H9 (cell line): ENCODE results near the gene RPP14. TPM values are rescaled to one million over a fixed set of nuclear protein-coding genes. Genes with fewer than 3 reads are reported as not detected.
"Not testable (repeated sequence)": the region's sequence is repeated elsewhere in the genome, so short reads cannot be mapped to it uniquely, and the experiment has no call there.

Experiments
- DNase-seq: peaks from one replicate; pipeline ENCODE4 v3.0.0-alpha.2; 2017
- H2AFZ ChIP-seq: one replicate; pipeline ENCODE4 v1.6.1; 2013; ENCODE audit warnings: mild to moderate bottlenecking, low read length, control low read depth, moderate library complexity
- H2AK5ac ChIP-seq: 2 replicates; pipeline ENCODE4 v1.6.1; 2013; ENCODE audit warnings: low read length, control low read depth, mixed read lengths; ENCODE audit not compliant: insufficient read length
- H2BK120ac ChIP-seq: one replicate; pipeline ENCODE4 v1.6.1; 2013; ENCODE audit warnings: low read depth, mild to moderate bottlenecking, low read length, control low read depth, inconsistent platforms; ENCODE audit not compliant: poor library complexity, severe bottlenecking
- H2BK12ac ChIP-seq: 2 replicates; pipeline ENCODE4 v1.6.1; 2013; ENCODE audit warnings: low read length, control low read depth, mixed read lengths, low read depth; ENCODE audit not compliant: insufficient read length
- H2BK15ac ChIP-seq: 2 replicates; pipeline ENCODE4 v1.6.1; 2013; ENCODE audit warnings: low read depth, low read length, control low read depth
- H2BK20ac ChIP-seq: one replicate; pipeline ENCODE4 v1.6.1; 2013; ENCODE audit warnings: low read depth, mild to moderate bottlenecking, low read length, control low read depth, inconsistent platforms; ENCODE audit not compliant: poor library complexity, severe bottlenecking
- H2BK5ac ChIP-seq: 2 replicates; pipeline ENCODE4 v1.6.1; 2013; ENCODE audit warnings: low read length, control low read depth, mixed read lengths; ENCODE audit not compliant: insufficient read length
- H3K14ac ChIP-seq: 2 replicates; pipeline ENCODE4 v1.6.1; 2013; ENCODE audit warnings: low read length, control low read depth; ENCODE audit not compliant: insufficient read depth
- H3K18ac ChIP-seq: 2 replicates; pipeline ENCODE4 v1.6.1; 2013; ENCODE audit warnings: low read depth, mild to moderate bottlenecking, mixed read lengths, low read length, control low read depth; ENCODE audit not compliant: insufficient read length
- H3K23ac ChIP-seq: 2 replicates; pipeline ENCODE4 v1.6.1; 2013; ENCODE audit warnings: low read length, control low read depth, mixed read lengths, low read depth; ENCODE audit not compliant: insufficient read length
- H3K23me2 ChIP-seq: 2 replicates; pipeline ENCODE4 v1.6.1; 2013; ENCODE audit warnings: low read depth, mild to moderate bottlenecking, mixed read lengths, low read length, control low read depth; ENCODE audit not compliant: insufficient read length, poor library complexity, severe bottlenecking
- H3K27ac ChIP-seq: 2 replicates; pipeline ENCODE4 v1.5.1; 2013; ENCODE audit warnings: low read length, control low read depth, mixed read lengths, low read depth; ENCODE audit not compliant: insufficient read length
- H3K27me3 ChIP-seq: 2 replicates; pipeline ENCODE4 v1.6.1; 2013; ENCODE audit warnings: low read length, control low read depth, inconsistent platforms; ENCODE audit not compliant: insufficient read depth
- H3K4ac ChIP-seq: 2 replicates; pipeline ENCODE4 v1.6.1; 2013; ENCODE audit warnings: low read depth, mild to moderate bottlenecking, control low read depth, inconsistent platforms, low read length, moderate library complexity
- H3K4me1 ChIP-seq: 2 replicates; pipeline ENCODE4 v1.6.1; 2013; ENCODE audit warnings: low read length, control low read depth, inconsistent platforms; ENCODE audit not compliant: insufficient read depth
- H3K4me2 ChIP-seq: 2 replicates; pipeline ENCODE4 v1.6.1; 2013; ENCODE audit warnings: low read length, control low read depth, mixed read lengths; ENCODE audit not compliant: insufficient read length, insufficient read depth
- H3K56ac ChIP-seq: 2 replicates; pipeline ENCODE4 v1.6.1; 2013; ENCODE audit warnings: low read depth, mild to moderate bottlenecking, mixed read lengths, low read length, control low read depth; ENCODE audit not compliant: insufficient read length
- H3K79me1 ChIP-seq: 2 replicates; pipeline ENCODE4 v1.6.1; 2013; ENCODE audit warnings: low read depth, mild to moderate bottlenecking, moderate library complexity, low read length, control low read depth, inconsistent platforms; ENCODE audit not compliant: insufficient read depth, poor library complexity, severe bottlenecking
- H3K79me2 ChIP-seq: 2 replicates; pipeline ENCODE4 v1.6.1; 2013; ENCODE audit warnings: low read length, control low read depth, inconsistent platforms; ENCODE audit not compliant: insufficient read depth
- H3K9ac ChIP-seq: 2 replicates; pipeline ENCODE4 v1.6.1; 2013; ENCODE audit warnings: low read length, control low read depth, mixed read lengths; ENCODE audit not compliant: insufficient read length; ENCODE audit errors: extremely low read depth
- H3K9me3 ChIP-seq: one replicate; pipeline ENCODE4 v1.6.1; 2013; ENCODE audit warnings: low read depth, low read length, inconsistent platforms; ENCODE audit not compliant: control insufficient read depth
- H3T11ph ChIP-seq: one replicate; pipeline ENCODE4 v1.6.1; 2013; ENCODE audit warnings: mild to moderate bottlenecking, low read length, control low read depth, inconsistent platforms
- H4K20me1 ChIP-seq: one replicate; pipeline ENCODE4 v1.6.1; 2013; ENCODE audit not compliant: control insufficient read depth, insufficient read length, insufficient read depth
- H4K5ac ChIP-seq: 2 replicates; pipeline ENCODE4 v1.6.1; 2013; ENCODE audit warnings: low read depth, mild to moderate bottlenecking, mixed read lengths, low read length, control low read depth; ENCODE audit not compliant: insufficient read length
- H4K8ac ChIP-seq: replicated peaks from 2 replicates; pipeline ENCODE4 v1.6.1; 2013; ENCODE audit warnings: low read length, control low read depth, mixed read lengths, low read depth; ENCODE audit not compliant: insufficient read length
- H4K91ac ChIP-seq: 2 replicates; pipeline ENCODE4 v1.6.1; 2013; ENCODE audit warnings: low read depth, mild to moderate bottlenecking, moderate library complexity, mixed read lengths, low read length, control low read depth; ENCODE audit not compliant: insufficient read length
- H3K27ac Mint-ChIP-seq, 3 experiments: 2 replicates in 2 of 3; 3 replicates in 1 of 3; pipeline ENCODE4 v1.8.0; 2020 to 2021; ENCODE audit warnings: mixed read lengths in 3 of 3, mild to moderate bottlenecking in 1 of 3, moderate library complexity in 1 of 3
- H3K27me3 Mint-ChIP-seq: 2 replicates; pipeline ENCODE4 v1.8.0; 2021; ENCODE audit warnings: low read depth, mild to moderate bottlenecking, moderate library complexity, mixed read lengths
- H3K36me3 Mint-ChIP-seq, 3 experiments: 2 replicates in 2 of 3; 3 replicates in 1 of 3; pipeline ENCODE4 v1.8.0; 2020 to 2021; ENCODE audit warnings: low read depth in 3 of 3, mixed read lengths in 3 of 3; ENCODE audit not compliant: insufficient read depth in 1 of 3
- H3K4me1 Mint-ChIP-seq, 2 experiments: 2 replicates each; pipeline ENCODE4 v1.8.0; 2020; ENCODE audit warnings: mixed read lengths in 2 of 2
- H3K4me3 Mint-ChIP-seq, 2 experiments: 2 replicates in 1 of 2; 3 replicates in 1 of 2; pipeline ENCODE4 v1.8.0; 2020 to 2021; ENCODE audit warnings: mild to moderate bottlenecking in 2 of 2, mixed read lengths in 2 of 2, moderate library complexity in 1 of 2
- H3K9me3 Mint-ChIP-seq, 2 experiments: 2 replicates in 1 of 2; 3 replicates in 1 of 2; pipeline ENCODE4 v1.8.0; 2020; ENCODE audit warnings: mild to moderate bottlenecking in 2 of 2, mixed read lengths in 2 of 2, moderate library complexity in 1 of 2
- CTCF ChIP-seq: fragments of 200-600 bp; sonication (generic); conservative IDR thresholded peaks from 3 replicates; pipeline ENCODE4 v1.8.0; 2021; ENCODE audit warnings: antibody characterized with exemption, mild to moderate bottlenecking
- WGBS: extraction: QIAGEN DNeasy Blood & Tissue Kit; methylation state at CpG from one replicate; pipeline ENCODE4 v1.1.7; 2013; ENCODE audit warnings: missing lambda C conversion rate, low lambda C conversion rate, mixed read lengths; ENCODE audit not compliant: insufficient read length; ENCODE audit errors: extremely low coverage; 5-methylcytosine and 5-hydroxymethylcytosine counted together
- total RNA-seq: library from RNA; stranded (reverse); gene quantifications from 2 replicates; pipeline ENCODE4 v1.2.1, GENCODE V29; 2021

Gene RPP14
- total RNA-seq, 1 experiment from 2014 or later = 23.9 TPM

GRCh38 chr3:58337190-58337589 is 31.1 kb downstream of the RPP14 start:
- no peak overlapping the region for H2BK12ac ChIP-seq
- no peak for DNase-seq
- Mint-ChIP-seq H3K4me3 (no peak overlapping the region), H3K9me3 (no peaks in the 10 kb centered on the region), H3K36me3 (no peaks in the 10 kb centered on the region), H3K27ac (no peak overlapping the region), H3K4me1 (peaks cover 10 to 18% of the 10 kb centered on the region in 2 experiments), H3K27me3 (peaks cover 21% of the 10 kb centered on the region)
- H4K8ac ChIP-seq = no peak overlapping the region
- no peak overlapping the region for H3K23ac ChIP-seq
- H2AFZ ChIP-seq = no peak overlapping the region
- no peak overlapping the region for H2BK20ac ChIP-seq
- TF ChIP-seq CTCF = no peak
- H4K5ac ChIP-seq = no peak overlapping the region
- H3K79me2 ChIP-seq = no peaks in the 10 kb centered on the region
- H3K18ac ChIP-seq = no peak overlapping the region
- no peak overlapping the region for H3K4me2 ChIP-seq
- no peak overlapping the region for H3K27ac ChIP-seq
- no peak overlapping the region for H3T11ph ChIP-seq
- H3K4ac ChIP-seq = no peak overlapping the region
- H3K27me3 ChIP-seq = no peaks in the 10 kb centered on the region
- H3K23me2 ChIP-seq = peaks cover 4% of the 10 kb centered on the region
- no peak overlapping the region for H2BK15ac ChIP-seq
- H3K9me3 ChIP-seq = no peaks in the 10 kb centered on the region
- no CpG with 5 or more reads among the region's 1 CpG for WGBS
- H4K20me1 ChIP-seq = no peaks in the 10 kb centered on the region
- no peak overlapping the region for H4K91ac ChIP-seq
- H2BK5ac ChIP-seq = no peak overlapping the region
- H3K56ac ChIP-seq = no peak overlapping the region
- no peak overlapping the region for H2BK120ac ChIP-seq
- H2AK5ac ChIP-seq = no peak overlapping the region
- H3K79me1 ChIP-seq = no peaks in the 10 kb centered on the region
- H3K4me1 ChIP-seq = no peaks in the 10 kb centered on the region; the same call in 1 of the 2 replicates
- no peak overlapping the region for H3K14ac ChIP-seq
- no peak overlapping the region for H3K9ac ChIP-seq

DNA sequence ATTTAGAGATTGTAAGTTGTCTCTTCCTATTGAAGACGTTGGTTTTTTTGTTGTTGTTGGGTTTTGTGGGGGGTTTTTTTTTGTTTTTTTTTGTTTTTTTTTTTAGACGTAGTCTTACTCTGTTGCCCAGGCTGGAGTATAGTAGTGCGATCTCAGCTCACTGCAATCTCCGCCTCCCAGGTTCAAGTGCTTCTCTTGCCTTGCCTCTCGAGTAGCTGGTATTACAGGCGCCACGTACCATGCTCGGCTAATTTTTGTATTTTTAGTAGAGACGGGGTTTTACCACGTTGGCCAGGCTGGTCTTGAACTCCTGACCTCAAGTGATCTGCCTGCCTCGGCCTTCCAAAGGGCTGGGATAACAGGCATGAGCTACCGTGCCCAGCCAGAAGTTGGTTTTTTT is 33.1 kb downstream of the RPP14 start:
- not testable (repeated sequence) for H3K9me3 ChIP-seq, H3T11ph ChIP-seq, H3K4me2 ChIP-seq, H3K56ac ChIP-seq, H3K4me1 ChIP-seq, H2BK120ac ChIP-seq, H2BK5ac ChIP-seq, H3K27me3 Mint-ChIP-seq, H3K9me3 Mint-ChIP-seq, H2AK5ac ChIP-seq, H3K23ac ChIP-seq, H4K91ac ChIP-seq, H3K4me1 Mint-ChIP-seq, H2AFZ ChIP-seq, H3K27ac Mint-ChIP-seq, H4K8ac ChIP-seq, H4K5ac ChIP-seq, H3K23me2 ChIP-seq, H2BK20ac ChIP-seq, H3K79me1 ChIP-seq, H3K4me3 Mint-ChIP-seq, H2BK15ac ChIP-seq, H3K27ac ChIP-seq, H4K20me1 ChIP-seq, H3K36me3 Mint-ChIP-seq, H3K27me3 ChIP-seq, H3K4ac ChIP-seq, H3K18ac ChIP-seq, H2BK12ac ChIP-seq, DNase-seq, H3K9ac ChIP-seq, H3K79me2 ChIP-seq, H3K14ac ChIP-seq
- 100% methylated on average over 1 of the region's 12 CpGs for WGBS
